ENCODE measurements around the gene SMAD5. TPM values are rescaled to one million over a fixed set of nuclear protein-coding genes. Genes with fewer than 3 reads are reported as not detected.
A peak's percentile ranks its signal among the peaks of the same experiment; 100 is the strongest.

SMAD5 gene
- total and polyA plus RNA-seq, 2 of the 13 experiments (the other 11 are each of a cell fraction or from before 2014, with no cell fraction given): 27.2 to 48.5 TPM

GRCh38 chr5:136132557-136133221 is at the start of gene SMAD5 (continued):
- no peak for TF ChIP-seq NFAT5 (CRISPR knock-in tag; IDR thresholded peaks at IDR 0.05)
- TF ChIP-seq NFRKB (IDR thresholded peaks at IDR 0.05): no peak
- TF ChIP-seq AHDC1 (CRISPR knock-in tag; IDR thresholded peaks at IDR 0.05; ENCODE audit: borderline replicate concordance): peak; percentile 67
- TF ChIP-seq RNF219 (CRISPR knock-in tag; IDR thresholded peaks at IDR 0.05): no peak; the same call in 1 of the 2 replicates
- TF ChIP-seq ESRRA (CRISPR knock-in tag; IDR thresholded peaks at IDR 0.05; ENCODE audit: low read depth): peak; percentile 71
- peak; percentile 90; the same call in 1 of the 2 replicates for TF ChIP-seq TFDP1 (CRISPR knock-in tag; IDR thresholded peaks at IDR 0.05; ENCODE audit: borderline replicate concordance)
- peak; percentile 93 for TF ChIP-seq HDAC1 (CRISPR knock-in tag; IDR thresholded peaks at IDR 0.05)
- TF ChIP-seq ARHGAP35 (CRISPR knock-in tag; IDR thresholded peaks at IDR 0.05; ENCODE audit: borderline replicate concordance): peak; percentile 94
- no peak for TF ChIP-seq HNRNPH1 (optimal IDR thresholded peaks at IDR 0.05; ENCODE audit: low read depth, low read length)
- TF ChIP-seq ZNF362 (CRISPR knock-in tag; IDR thresholded peaks at IDR 0.05; ENCODE audit: borderline replicate concordance): peak; percentile 33; the same call in 1 of the 2 replicates
- TF ChIP-seq CBX1 (IDR thresholded peaks at IDR 0.05; ENCODE audit: low read depth): peak; percentile 29
- TF ChIP-seq CBX5 (CRISPR knock-in tag; IDR thresholded peaks at IDR 0.05; ENCODE audit: borderline replicate concordance): 0 out of 2 replicates have a peak, but pooled peaks have one; percentile 26

Measured in HepG2 (cell line).